SK-N-SH (cell line): ENCODE measurements around the gene ATF7IP2. TPM values are rescaled to one million over a fixed set of nuclear protein-coding genes. Genes with fewer than 3 reads are reported as not detected.

Source experiments
- CTCF ChIA-PET: fragments of 300-600, 350-600 bp; formaldehyde crosslinking; extraction: SDS; loops from one replicate; lab custom pipeline; 2021; lab: Yijun Ruan, JAX
- POLR2A ChIA-PET: fragments of 350-600 bp; sonication (Branson Sonifier 250); formaldehyde crosslinking; extraction: SDS; loops from one replicate; lab custom pipeline; 2020; ENCODE audit warnings: antibody characterized with exemption, inconsistent platforms; lab: Yijun Ruan, JAX
- DNase-seq: peaks from one replicate; pipeline ENCODE4 v3.0.0; 2012
- H2AFZ ChIP-seq: fragments of 200-600 bp; sonication (generic); 2 replicates; pipeline ENCODE4 v1.8.1; 2016; ENCODE audit warnings: antibody characterized with exemption, mild to moderate bottlenecking, low read depth
- H3F3A ChIP-seq: fragments of 200-600 bp; sonication (generic); replicated peaks from 2 replicates; pipeline ENCODE3; 2016; ENCODE audit warnings: antibody characterized with exemption, mild to moderate bottlenecking; ENCODE audit not compliant: insufficient read depth
- H3K27ac ChIP-seq, 2 experiments: fragments of 200-500 bp in 1 of 2; fragments of 200-600 bp in 1 of 2; sonication (Bioruptor generic) in 1 of 2; sonication (generic), shearing (Covaris generic) in 1 of 2; 2 replicates each; pipeline versions ENCODE4 v1.5.1 to v1.6.1; 2014 to 2016; ENCODE audit warnings: low read depth in 2 of 2, inconsistent platforms in 1 of 2, low read length in 1 of 2, mild to moderate bottlenecking in 1 of 2, mixed read lengths in 1 of 2
- H3K27me3 ChIP-seq: fragments of 200-600 bp; sonication (generic), shearing (Covaris generic); 2 replicates; pipeline ENCODE4 v1.6.1; 2016; ENCODE audit warnings: mixed run types; ENCODE audit not compliant: insufficient read depth
- H3K36me3 ChIP-seq, 2 experiments: fragments of 200-500 bp in 1 of 2; fragments of 200-600 bp in 1 of 2; sonication (Bioruptor generic) in 1 of 2; sonication (generic) in 1 of 2; replicated peaks in 1 of 2; 2 replicates each; pipeline versions ENCODE3 to v1.5.1; 2014 to 2016; ENCODE audit warnings: low read length in 1 of 2, mild to moderate bottlenecking in 1 of 2; ENCODE audit not compliant: insufficient read depth in 2 of 2, control insufficient read depth in 1 of 2
- H3K4me1 ChIP-seq, 2 experiments: fragments of 200-500 bp in 1 of 2; fragments of 200-600 bp in 1 of 2; sonication (Bioruptor generic) in 1 of 2; sonication (generic), shearing (Covaris generic) in 1 of 2; 2 replicates each; pipeline versions ENCODE4 v1.5.1 to v1.6.1; 2014 to 2016; ENCODE audit warnings: low read depth in 1 of 2, low read length in 1 of 2, mixed run types in 1 of 2; ENCODE audit not compliant: insufficient read depth in 2 of 2, control insufficient read depth in 1 of 2
- H3K4me2 ChIP-seq: fragments of 200-600 bp; sonication (generic), shearing (Covaris generic); 2 replicates; pipeline ENCODE4 v1.6.1; 2017; ENCODE audit warnings: mixed run types
- H3K4me3 ChIP-seq, 2 experiments: fragments of 200-500 bp in 1 of 2; fragments of 200-600 bp in 1 of 2; sonication (Bioruptor generic) in 1 of 2; sonication (generic), shearing (Covaris generic) in 1 of 2; 2 replicates each; pipeline versions ENCODE4 v1.5.1 to v1.8.1; 2014 to 2016; ENCODE audit warnings: low read depth in 2 of 2, inconsistent platforms in 1 of 2, low read length in 1 of 2, mild to moderate bottlenecking in 1 of 2, mixed read lengths in 1 of 2, moderate library complexity in 1 of 2
- H3K79me2 ChIP-seq: fragments of 200-600 bp; sonication (generic); 2 replicates; pipeline ENCODE4 v1.8.1; 2017; ENCODE audit warnings: mild to moderate bottlenecking; ENCODE audit not compliant: insufficient read depth
- H3K9ac ChIP-seq: fragments of 200-600 bp; sonication (generic); 2 replicates; pipeline ENCODE4 v1.6.1; 2017; ENCODE audit warnings: mixed run types
- H3K9me2 ChIP-seq: fragments of 200-600 bp; sonication (generic); 2 replicates; pipeline ENCODE4 v1.6.1; 2017; ENCODE audit warnings: mixed run types
- H3K9me3 ChIP-seq: fragments of 200-600 bp; sonication (generic); 2 replicates; pipeline ENCODE4 v1.6.1; 2017; ENCODE audit warnings: mixed run types, mild to moderate bottlenecking, moderate library complexity
- H4K20me1 ChIP-seq: fragments of 200-600 bp; sonication (generic); 2 replicates; pipeline ENCODE4 v1.6.1; 2017; ENCODE audit warnings: mild to moderate bottlenecking, mixed run types; ENCODE audit not compliant: insufficient read depth
- ELF1 ChIP-seq: IDR thresholded peaks from 2 replicates; pipeline ENCODE4 v1.4.0; 2012
- EZH2phosphoT487 ChIP-seq: fragments of 200-600 bp; sonication (generic); IDR thresholded peaks from 2 replicates; pipeline ENCODE4 v1.6.1; 2017; ENCODE audit warnings: low read depth, mixed run types, mild to moderate bottlenecking, antibody characterized with exemption, moderate library complexity, borderline replicate concordance
- GABPA ChIP-seq: IDR thresholded peaks from 2 replicates; pipeline ENCODE4 v1.4.0; 2012; ENCODE audit warnings: low read depth, mild to moderate bottlenecking
- GATA2 ChIP-seq: sonication (generic); formaldehyde crosslinking; IDR thresholded peaks from 2 replicates; pipeline ENCODE4 v1.5.0; 2020; ENCODE audit warnings: mild to moderate bottlenecking, missing genetic modification reagents
- JUND ChIP-seq: IDR thresholded peaks from 2 replicates; pipeline ENCODE4 v1.4.0; 2012
- MAX ChIP-seq: IDR thresholded peaks from 2 replicates; pipeline ENCODE4 v1.4.0; 2012; ENCODE audit warnings: low read depth
- MEF2A ChIP-seq: IDR thresholded peaks from 2 replicates; pipeline ENCODE4 v1.4.0; 2012; ENCODE audit warnings: low read depth, borderline replicate concordance
- NFIC ChIP-seq: IDR thresholded peaks from 2 replicates; pipeline ENCODE4 v1.4.0; 2012; ENCODE audit warnings: borderline replicate concordance
- NRF1 ChIP-seq: IDR thresholded peaks from 2 replicates; pipeline ENCODE4 v1.6.1; 2012; ENCODE audit warnings: low read depth, mild to moderate bottlenecking, low read length
- RAD21 ChIP-seq: IDR thresholded peaks from 2 replicates; pipeline ENCODE4 v1.6.1; 2012; ENCODE audit warnings: mild to moderate bottlenecking, low read length
- REST ChIP-seq: IDR thresholded peaks from 2 replicates; pipeline ENCODE4 v1.6.1; 2012; ENCODE audit warnings: mild to moderate bottlenecking, low read depth, low read length, moderate library complexity
- TAF1 ChIP-seq: IDR thresholded peaks from 2 replicates; pipeline ENCODE4 v1.6.1; 2012; ENCODE audit warnings: low read depth, mild to moderate bottlenecking, low read length, moderate library complexity, borderline replicate concordance
- TCF12 ChIP-seq: IDR thresholded peaks from 2 replicates; pipeline ENCODE4 v1.4.0; 2012
- TEAD4 ChIP-seq: IDR thresholded peaks from 2 replicates; pipeline ENCODE4 v1.4.0; 2012; ENCODE audit warnings: mild to moderate bottlenecking, borderline replicate concordance; ENCODE audit not compliant: insufficient read depth
- USF1 ChIP-seq: IDR thresholded peaks from 2 replicates; pipeline ENCODE4 v1.4.0; 2012; ENCODE audit warnings: low read depth, borderline replicate concordance
- USF2 ChIP-seq: fragments of 150-350 bp; IDR thresholded peaks from 2 replicates; pipeline ENCODE4 v1.6.1; 2017; ENCODE audit warnings: antibody characterized with exemption, low read length, low read depth, borderline replicate concordance
- YY1 ChIP-seq: IDR thresholded peaks from 2 replicates; pipeline ENCODE4 v1.4.0; 2012; ENCODE audit warnings: low read depth, mild to moderate bottlenecking
- WGBS: methylation state at CpG from one replicate; pipeline ENCODE4 v1.1.6; 2017; ENCODE audit warnings: low lambda C conversion rate; 5-methylcytosine and 5-hydroxymethylcytosine counted together
- polyA plus RNA-seq, 3 experiments: library from polyadenylated mRNA; depleted of rRNA; stranded (reverse); fragments of >200 nt; gene quantifications; 2 replicates each; pipeline ENCODE4 v1.2.3, GENCODE V29; 2012

The ATF7IP2 gene
- polyA plus RNA-seq, 1 of the 3 experiments (the other 2 are of a cell fraction) = 0.35 TPM

- Histone ChIP-seq H3F3A (no peaks in the 10 kb centered on the region), H3K4me3 (no peak overlapping the region), H2AFZ (no peak overlapping the region), H3K27ac (no peak overlapping the region), H4K20me1 (no peaks in the 10 kb centered on the region), H3K4me1 (no peaks in the 10 kb centered on the region; a peak in 1 of 4 replicates), H3K9ac (no peak overlapping the region), H3K79me2 (no peaks in the 10 kb centered on the region), H3K36me3 (no peaks in the 10 kb centered on the region), H3K4me2 (no peak overlapping the region), H3K9me3 (no peaks in the 10 kb centered on the region), H3K9me2 (no peaks in the 10 kb centered on the region), H3K27me3 (no peaks in the 10 kb centered on the region)
- WGBS = 73% methylated on average over 1 of the region's 1 CpG
- ChIA-PET CTCF (interaction anchor here (1.0 to 16.7 kb wide), 4 partner anchors 10 to 407 kb away, joined by 3 to 305 read pairs (median 12); partner anchors contain the start of gene NUBP1), POLR2A (no interaction called here)
- DNase-seq = no peak
- no peak for TF ChIP-seq TEAD4
- TF ChIP-seq MAX = no peak
- TF ChIP-seq NFIC = no peak
- no peak for TF ChIP-seq USF1
- no peak for TF ChIP-seq ELF1
- no peak for TF ChIP-seq MEF2A
- TF ChIP-seq USF2 = no peak
- no peak for TF ChIP-seq NRF1
- TF ChIP-seq YY1 = no peak
- TF ChIP-seq GATA2 (CRISPR knock-in tag) = no peak
- no peak for TF ChIP-seq EZH2phosphoT487
- TF ChIP-seq TAF1 = no peak
- no peak for TF ChIP-seq REST
- no peak for TF ChIP-seq GABPA
- TF ChIP-seq RAD21 = no peak
- TF ChIP-seq JUND = no peak
- no peak for TF ChIP-seq TCF12
These were observed 126.0 kb downstream of the ATF7IP2 start for GRCh38 chr16:10511829-10512228.
